OCI-M2 (cell line): ENCODE measurements around the gene MAGI2.
"Not testable (repeated sequence)": the region's sequence is repeated elsewhere in the genome, so short reads cannot be mapped to it uniquely, and the experiment has no call there.

Source experiments
- DNase-seq: peaks from one replicate; lab custom pipeline; 2025; ENCODE audit not compliant: unreplicated experiment; lab: John Stamatoyannopoulos, UW

Gene MAGI2

DNA sequence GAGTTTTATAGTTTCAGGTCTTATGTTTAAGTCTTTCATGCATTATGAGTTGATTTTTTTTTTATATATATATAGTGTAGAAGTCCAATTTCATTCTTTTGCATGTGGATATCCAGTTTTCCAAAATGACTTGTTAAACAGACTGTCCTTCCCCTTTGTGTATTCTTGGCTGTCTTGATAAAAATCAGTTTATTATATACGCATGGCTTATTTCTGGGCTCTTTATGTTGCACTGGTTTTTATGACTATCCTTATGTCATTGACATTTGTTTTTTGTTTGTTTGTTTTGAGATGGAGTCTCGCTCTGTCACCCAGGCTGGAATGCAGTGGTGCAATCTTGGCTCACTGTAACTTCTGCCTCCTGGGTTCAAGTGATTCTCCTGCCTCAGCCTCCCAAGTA lies 485.9 kb downstream of the MAGI2 start:
- not testable (repeated sequence) for DNase-seq

DNA sequence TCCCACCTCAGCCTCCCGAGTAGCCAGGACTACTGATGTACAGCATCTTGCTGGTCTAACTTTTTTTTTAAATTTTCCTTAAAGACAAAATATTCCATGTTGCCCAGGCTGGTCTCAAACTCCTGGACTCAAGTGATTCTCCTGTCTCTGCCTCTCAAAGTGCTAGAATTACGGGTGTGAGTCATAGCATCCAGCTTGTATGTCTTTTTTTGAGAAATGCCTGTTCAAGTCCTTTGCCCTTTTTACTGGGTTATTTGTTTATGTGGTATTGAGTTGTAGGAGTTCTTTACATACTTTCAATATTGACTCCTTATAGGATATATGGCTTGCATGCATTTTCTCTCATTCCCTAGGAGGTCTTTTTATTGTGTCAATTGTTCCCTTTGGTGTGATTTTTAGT lies 486.4 kb downstream of the MAGI2 start:
- no peak for DNase-seq

DNA sequence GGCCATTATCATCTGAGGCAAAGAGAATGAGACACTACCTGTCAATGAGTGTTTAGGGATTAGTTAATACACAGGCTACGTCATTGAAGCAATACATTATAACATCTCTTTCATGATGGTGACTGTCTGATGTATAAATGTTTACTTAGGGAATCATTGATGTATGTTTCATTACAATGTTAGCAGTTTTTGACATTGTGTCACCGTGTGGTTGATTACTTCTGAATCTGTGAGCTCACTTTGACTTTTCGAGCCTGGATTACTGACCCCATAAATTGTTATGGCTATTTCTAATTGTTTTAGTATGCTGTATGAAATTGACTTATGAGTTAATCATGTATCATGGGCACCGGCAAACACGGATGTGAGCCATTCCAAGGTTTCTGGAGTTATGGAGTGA lies 494.0 kb downstream of the MAGI2 start:
- no peak for DNase-seq

DNA sequence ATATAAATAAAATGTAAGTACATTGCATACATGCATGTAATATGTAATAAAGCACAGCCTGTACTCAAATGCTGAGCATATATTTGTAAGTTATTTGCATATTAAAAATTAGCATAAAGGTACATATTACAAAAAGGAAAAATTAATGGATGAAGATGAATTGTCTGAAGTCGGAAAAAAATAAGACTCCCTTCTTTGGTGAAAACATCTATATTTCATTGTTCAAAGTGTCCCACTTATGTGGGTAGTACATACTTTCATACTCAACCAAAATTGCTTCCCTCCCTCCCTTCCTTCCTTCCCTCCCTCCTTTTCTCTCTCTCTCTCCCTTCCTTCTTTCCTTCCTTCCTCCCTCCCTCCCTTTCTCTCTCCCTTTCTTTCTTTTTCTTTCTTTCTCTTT lies 498.1 kb downstream of the MAGI2 start:
- no peak for DNase-seq

DNA sequence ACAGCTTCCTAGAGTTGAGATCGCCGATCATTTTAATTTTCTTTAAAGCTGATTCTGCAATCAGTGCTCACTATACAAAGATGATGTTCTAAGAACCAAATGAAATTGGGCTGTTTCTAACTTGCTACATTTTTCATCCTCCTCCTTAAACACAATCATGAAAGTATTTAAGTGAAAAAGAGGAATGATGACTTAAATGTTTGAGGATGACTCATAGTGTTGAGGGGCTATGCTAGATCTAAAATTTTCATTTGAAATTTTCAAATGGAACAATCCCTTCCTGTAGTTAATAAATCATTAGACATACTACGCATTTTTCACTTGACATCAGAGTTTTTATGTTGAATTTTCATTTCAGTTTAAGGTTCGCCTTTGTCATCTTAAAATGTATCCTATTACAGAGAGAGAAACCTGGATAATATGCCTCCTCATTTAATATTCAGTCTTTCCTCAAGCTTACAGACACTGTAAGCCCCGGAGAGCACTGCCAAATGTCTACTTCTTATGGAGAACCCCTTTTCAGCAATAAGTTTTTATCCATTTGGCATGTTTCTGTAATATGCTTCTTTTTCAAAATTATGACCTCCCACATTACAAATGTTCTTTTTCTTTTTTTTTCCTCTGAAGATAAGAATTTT lies 499.6 kb downstream of the MAGI2 start:
- no peak for DNase-seq

DNA sequence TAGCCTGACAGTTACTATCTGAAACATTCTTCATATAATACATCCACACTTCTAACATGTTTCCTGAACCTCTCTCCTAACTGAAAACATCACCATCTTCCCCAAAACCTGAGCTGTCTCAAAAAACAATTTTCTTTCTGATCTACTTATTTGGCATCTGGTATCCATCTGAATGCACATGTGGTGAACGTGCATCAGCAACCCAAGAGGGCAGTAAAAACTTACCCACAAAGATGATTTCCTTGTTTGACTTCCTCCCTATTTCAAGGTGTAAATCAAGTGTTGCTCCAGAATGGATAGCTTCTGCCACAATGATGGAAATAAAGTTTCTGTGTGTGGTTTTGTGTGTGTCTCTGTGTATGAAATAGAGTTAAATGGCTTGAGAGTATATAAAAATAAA lies 500.4 kb downstream of the MAGI2 start:
- no peak for DNase-seq

DNA sequence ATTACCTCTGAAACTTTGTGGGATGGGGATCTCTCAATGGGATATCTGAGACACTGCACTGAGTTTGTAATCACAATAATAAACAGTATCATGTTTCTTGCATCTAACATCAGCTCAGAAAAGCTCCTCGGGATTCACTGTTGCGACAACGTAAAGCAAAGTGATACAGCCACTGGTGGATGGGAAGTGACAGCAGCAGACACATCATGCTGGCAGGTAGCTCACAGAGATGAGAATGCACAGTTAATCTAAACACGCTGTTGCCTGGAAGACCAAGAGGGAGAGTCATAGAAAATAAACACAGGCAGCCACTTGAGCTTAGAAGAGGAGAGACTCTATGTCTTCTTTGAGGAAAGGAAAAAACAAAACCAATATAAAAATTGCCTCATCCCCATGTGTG lies 513.8 kb downstream of the MAGI2 start:
- DNase-seq, result no peak

DNA sequence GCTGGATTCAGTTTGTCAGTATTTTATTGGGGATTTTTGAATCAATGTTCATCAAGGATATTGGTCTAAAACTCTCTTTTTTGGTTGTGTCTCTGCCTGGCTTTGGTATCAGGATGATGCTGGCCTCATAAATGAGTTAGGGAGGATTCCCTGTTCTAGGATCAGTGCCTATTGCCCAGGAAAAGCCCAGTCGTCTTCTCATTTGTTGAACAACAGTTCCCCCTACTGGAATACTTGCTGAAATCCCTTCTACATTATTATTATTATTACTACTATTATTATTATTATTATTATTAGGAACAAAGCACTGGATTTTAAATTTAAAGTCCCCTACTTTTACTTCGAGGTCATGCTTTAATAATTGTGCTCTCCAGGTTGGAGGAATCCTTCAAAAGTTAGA lies 528.9 kb downstream of the MAGI2 start:
- no peak for DNase-seq

DNA sequence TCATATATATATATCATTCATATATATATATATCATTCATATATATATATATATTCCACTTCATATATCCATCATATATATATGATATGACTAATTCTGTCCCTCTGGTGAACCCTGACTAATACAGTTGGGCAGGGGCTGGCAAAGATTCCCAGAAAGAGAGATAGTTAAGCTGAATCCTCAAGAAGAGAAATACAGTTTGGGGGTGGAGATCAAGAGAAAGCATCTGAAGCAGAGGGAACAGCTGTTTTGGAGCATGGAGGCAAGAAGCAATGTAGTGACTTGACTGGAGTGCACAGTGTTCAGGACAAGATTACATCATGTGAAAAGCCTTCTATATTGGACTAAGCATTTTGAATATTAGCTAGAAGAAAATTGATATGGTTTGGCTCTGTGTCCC lies 540.7 kb downstream of the MAGI2 start:
- DNase-seq, result no peak

DNA sequence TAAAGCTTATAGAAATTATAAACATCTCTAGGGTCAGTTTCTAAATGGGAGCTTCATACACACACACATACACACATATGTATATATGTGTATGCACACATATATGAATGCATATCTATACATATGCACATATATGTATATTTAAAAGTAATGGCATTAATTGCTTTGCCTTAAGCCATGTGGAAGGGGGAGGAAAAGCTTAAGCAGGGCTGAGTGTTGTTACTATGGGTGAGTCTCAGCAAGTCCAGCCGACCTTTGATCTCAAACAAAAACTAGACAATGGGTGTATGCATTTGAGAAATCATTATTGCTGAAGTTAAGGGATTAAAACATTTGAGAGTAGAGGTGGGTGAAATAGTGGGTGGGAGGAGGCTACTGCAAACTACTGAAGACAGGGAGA lies 546.7 kb downstream of the MAGI2 start:
- no peak for DNase-seq

DNA sequence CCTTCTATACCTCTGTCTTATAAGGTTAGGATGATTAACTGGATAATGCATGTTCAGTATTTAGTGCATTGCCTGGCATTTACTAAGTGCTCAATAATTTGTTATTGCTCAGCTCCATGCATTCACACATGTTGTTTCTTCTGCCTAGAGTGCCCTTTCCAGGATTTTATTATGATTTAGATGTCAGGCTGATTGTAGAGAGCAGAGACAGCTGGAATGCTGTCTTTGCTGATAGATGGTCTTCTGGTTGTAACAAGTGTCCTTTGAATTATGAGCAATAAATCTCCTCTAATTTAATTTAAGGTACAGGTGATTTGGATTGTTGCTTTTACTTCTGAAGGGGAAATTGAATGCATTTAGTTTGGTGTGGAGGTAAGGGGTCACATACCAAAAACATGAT lies 548.0 kb downstream of the MAGI2 start:
- DNase-seq, result no peak

DNA sequence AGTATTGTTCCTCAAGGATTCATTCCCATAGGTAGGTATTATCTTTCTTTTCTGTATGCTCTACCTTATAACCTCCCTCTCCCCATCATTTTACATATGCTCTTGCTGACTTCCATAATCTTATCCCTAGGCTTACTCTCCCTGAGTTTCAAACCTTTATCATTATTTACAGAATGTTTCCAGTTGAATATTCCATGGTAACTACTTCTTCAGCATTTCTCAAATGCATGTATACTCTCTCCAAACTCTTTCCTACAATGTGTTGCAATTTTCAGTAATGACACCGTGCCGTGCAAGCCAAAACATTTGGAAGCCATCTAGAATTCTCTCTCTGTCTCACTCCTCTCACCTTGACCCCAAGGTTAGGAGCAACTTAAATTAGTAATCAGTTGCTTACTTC lies 548.5 kb downstream of the MAGI2 start:
- DNase-seq, result no peak

DNA sequence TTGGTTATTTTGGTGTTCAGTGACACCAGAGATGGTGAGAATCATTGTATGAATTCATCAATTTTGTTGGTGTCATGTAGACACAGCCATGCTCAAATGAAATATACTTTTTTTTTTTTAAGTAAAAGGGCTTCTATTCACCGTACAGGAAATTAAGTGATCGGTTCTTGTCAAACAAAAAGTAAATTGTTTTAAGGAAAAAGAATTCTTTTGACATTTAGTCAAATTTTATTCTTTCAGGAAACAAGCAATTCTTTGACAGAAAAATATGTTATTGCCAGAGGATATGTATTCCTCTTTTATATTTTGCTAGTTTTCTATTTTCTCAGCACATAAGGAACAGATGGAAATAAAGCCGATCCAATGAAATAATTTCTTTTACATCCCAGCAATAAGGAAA lies 551.9 kb downstream of the MAGI2 start:
- DNase-seq, result no peak

DNA sequence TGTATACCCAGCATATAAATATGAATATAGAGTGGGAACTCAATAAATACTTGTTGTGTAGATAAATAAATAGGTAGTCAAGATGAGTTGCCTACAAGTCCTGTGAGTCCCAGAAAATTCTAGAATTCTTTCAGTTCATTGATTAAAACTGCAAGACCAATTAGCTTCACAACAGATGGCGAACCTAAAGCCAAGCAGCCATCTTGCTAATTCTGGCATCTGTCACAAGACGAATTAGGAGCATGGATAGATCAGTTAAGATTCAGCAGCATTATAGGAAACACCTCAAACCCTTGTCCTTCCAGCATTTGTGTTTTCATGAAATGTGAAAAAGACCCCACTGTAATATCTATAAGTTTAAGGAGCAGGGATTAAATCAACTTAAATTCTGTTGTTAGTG lies 552.7 kb downstream of the MAGI2 start:
- no peak for DNase-seq

DNA sequence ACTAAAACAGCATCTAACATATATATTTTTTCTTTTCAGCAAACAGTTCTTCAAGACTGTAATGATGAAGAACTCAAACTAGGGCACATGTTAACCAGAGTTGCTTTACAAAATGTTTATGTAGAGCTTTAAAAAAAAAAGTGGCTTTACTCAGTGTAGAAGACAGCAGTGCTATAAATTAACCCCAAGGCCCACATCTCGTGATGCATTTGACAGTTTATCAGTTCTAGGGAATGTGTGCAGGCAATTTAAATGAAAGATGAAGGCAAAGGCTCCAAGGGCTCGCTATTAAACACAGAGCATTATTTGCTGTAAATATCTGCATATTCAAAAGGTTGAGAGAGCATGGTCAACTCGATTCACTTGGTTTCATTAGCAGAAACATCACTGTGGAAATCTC lies 558.1 kb downstream of the MAGI2 start:
- no peak for DNase-seq

DNA sequence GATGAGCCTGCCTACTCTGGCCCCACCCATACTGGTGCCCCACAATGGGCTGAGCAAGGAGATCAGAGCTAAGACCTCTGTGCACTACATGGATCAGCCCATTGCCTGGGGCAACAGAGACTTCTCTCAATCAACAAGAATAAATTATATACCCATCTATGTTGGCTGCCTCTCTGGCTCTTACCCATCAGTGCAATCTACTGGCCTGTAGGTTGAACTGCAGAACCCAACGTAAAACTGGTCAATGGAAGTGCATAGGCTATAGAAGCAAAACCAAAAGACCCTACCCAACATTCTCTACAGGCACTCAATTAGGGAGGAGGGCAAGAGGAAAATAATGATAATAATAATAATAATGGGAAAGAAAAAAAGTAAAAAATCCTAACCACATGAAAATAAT lies 574.3 kb downstream of the MAGI2 start:
- DNase-seq, result no peak

DNA sequence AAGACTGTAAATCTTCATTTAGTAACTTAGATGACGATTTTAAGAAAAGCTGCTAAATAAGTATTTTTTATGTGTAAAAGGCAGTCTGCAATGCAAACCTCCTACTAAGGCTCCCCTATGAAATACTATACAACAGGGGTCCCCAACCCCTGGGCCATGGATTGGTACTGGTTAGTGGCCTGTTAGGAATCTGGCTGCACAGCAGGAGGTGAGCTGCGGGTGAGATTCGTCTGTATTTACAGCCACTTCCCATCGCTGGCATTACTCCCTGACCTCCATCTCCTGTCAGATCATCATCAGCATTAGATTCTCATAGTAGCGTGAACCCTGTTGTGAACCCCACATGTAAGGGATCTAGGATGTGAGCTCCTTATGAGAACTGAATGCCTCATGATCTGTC lies 580.4 kb downstream of the MAGI2 start:
- DNase-seq, result no peak

DNA sequence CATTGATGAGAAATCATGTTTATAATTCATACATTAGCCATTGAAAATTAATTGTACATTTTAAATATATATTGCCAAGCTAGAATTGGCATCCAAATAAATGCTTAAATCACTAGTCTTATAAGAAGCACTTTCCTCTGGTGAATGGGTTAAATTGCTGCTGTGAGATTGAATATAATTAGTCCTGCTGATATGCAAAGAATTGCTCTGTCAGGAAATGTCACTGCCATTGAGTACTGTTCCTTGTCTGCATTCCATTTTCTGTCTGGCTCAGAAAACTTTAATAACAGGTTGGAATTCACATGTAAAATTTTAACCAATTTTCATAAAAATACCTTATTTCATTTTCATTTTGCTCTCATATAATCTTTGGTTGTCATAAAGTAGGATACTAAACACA lies 589.1 kb downstream of the MAGI2 start:
- no peak for DNase-seq

DNA sequence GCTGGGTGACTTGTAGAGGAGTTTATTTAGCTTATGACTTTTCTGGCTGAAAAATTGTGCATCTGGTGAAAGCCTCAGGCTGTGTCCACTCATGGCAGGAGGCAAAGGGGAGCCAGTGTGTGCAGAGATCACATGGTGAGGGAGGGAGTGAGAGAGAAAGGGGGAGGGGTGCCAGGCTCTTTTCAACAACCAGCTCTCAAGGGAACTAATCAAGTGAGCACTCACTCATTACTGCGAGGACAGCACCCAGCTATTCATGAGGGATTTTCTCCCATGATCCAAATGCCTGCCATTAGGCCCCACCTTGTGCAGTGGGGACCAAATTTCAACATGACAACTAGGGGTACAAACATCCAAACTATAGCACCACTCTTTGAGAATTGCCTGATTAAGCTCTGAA lies 590.2 kb downstream of the MAGI2 start:
- no peak for DNase-seq

DNA sequence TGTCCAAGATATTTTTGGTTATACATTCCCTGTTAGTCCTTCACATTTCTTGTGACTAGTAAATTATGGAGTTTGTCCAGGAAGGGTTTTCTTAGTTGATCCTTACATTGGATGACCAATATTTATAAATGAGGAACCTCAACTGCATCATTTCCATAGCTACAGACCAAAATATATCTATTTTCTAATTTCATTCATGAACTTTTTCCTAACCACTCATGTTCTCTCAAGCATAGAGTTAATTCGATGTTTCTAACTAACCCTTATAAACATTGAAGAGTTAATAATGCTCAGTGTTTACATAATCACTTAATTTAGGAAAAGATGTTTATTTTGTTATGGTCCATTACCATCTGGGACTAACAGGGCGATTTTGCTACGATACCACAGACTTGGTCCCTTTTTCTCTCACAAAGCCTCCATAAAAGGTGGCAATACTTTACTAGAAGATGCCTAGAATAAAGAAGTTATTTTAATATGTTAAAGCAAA lies 591.0 kb downstream of the MAGI2 start:
- DNase-seq, result no peak

DNA sequence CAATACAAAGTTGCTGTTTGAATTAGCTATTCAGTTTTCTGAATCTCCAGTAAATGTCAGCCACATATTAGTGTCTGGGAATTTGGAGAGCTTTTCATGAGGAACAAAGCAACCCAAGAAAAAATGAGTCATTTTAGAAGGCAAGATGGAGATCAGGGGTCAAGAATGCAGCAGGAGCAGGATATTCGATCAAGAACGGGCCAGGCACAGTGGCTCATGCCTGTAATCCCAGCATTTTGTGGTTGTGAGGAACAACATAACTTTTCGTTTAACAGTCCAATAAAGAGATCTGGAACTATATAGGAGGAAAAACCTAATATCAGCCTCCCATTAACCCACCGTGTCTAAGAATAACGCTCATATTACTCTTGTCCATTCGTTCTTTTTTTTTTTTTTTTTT lies 600.5 kb downstream of the MAGI2 start:
- DNase-seq, result no peak

DNA sequence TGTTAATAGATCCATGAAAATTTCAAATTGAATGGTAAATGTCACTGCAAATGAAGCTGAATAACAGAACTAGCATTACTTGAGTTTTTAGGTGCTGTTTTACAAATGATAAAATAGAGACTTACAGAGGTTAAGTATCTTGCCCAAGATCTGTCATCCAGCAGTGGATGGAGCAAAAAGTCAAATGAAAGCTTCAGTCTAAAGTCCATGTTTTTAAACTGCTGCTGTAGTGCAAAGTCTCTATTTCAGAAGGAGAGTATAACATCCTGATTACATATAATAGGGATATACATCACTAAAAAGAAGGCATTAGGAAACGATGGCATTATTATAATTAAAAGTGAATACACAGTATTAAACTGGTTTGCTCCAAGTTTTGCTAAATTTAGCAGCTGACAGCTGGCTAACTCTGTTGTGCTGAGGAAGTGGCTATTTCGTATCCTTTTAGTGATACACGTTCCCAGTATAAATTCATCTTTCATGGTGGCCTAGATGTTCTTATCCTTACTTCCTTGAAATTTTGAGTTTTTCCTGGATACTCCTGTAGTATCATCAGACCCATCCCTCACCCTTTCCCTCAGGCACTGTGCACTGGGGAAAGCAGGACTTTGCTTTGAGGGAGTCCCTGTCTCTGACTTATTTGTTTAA lies 603.2 kb downstream of the MAGI2 start:
- DNase-seq, result no peak

DNA sequence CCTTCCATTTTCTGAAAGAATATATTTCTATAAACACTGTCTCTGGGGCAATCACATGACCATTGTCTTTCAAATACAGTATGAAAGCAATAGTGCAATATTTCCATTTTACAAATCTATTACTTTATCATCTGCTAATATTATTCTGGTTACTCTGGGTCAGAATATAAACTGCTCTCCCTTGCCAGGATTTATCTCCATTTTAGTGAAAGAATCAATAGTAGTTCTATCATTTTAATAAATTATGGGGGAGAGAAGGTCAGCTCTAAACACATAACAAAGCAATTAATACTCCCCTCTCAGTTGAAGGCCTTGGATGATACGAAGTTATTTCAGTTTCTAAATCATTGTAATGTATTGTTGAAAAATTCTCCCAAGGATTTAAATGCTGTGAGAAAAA lies 608.3 kb downstream of the MAGI2 start:
- DNase-seq, result no peak
